ENCODE results near the gene LRRC26.

- TF ChIP-seq, protein P1, sequence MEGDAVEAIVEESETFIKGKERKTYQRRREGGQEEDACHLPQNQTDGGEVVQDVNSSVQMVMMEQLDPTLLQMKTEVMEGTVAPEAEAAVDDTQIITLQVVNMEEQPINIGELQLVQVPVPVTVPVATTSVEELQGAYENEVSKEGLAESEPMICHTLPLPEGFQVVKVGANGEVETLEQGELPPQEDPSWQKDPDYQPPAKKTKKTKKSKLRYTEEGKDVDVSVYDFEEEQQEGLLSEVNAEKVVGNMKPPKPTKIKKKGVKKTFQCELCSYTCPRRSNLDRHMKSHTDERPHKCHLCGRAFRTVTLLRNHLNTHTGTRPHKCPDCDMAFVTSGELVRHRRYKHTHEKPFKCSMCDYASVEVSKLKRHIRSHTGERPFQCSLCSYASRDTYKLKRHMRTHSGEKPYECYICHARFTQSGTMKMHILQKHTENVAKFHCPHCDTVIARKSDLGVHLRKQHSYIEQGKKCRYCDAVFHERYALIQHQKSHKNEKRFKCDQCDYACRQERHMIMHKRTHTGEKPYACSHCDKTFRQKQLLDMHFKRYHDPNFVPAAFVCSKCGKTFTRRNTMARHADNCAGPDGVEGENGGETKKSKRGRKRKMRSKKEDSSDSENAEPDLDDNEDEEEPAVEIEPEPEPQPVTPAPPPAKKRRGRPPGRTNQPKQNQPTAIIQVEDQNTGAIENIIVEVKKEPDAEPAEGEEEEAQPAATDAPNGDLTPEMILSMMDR (optimal IDR thresholded peaks at IDR 0.05 in 1 of 3, IDR thresholded peaks at IDR 0.05 in 1 of 3, conservative IDR thresholded peaks at IDR 0.05 in 1 of 3; ENCODE audit: extremely low read depth in 1 of 3, insufficient read depth in 2 of 3, low read length in 3 of 3): no peak
- no peak for TF ChIP-seq EZH2 (IDR thresholded peaks at IDR 0.05; ENCODE audit: low read length)
These were observed 4.5 kb downstream of the LRRC26 start for GRCh38 chr9:137165250-137165836.

Data from keratinocyte (primary cell).